OCI-LY3 (cell line): ENCODE results near the gene RAB20.

Experiments used
- H2AFZ ChIP-seq: fragments of 200-600, 300-600 bp; shearing (Covaris generic); 2 replicates; pipeline ENCODE4 v1.6.0; 2014; ENCODE audit warnings: antibody characterized with exemption, low read depth, low read length
- H3K27ac ChIP-seq: fragments of 200-600, 300-600 bp; sonication (generic); 2 replicates; pipeline ENCODE4 v1.5.1; 2014; ENCODE audit warnings: mild to moderate bottlenecking, low read length, moderate library complexity, mixed read lengths
- H3K27me3 ChIP-seq: fragments of 200-600, 300-600 bp; sonication (generic); 2 replicates; pipeline ENCODE4 v1.6.1; 2014; ENCODE audit warnings: low read depth, low read length, mixed read lengths
- H3K36me3 ChIP-seq: fragments of 200-600, 300-600 bp; sonication (generic); replicated peaks from 2 replicates; pipeline ENCODE3; 2014; ENCODE audit warnings: low read depth, low read length, mixed read lengths
- H3K4me1 ChIP-seq: fragments of 300-600, 200-600 bp; sonication (generic); 2 replicates; pipeline ENCODE4 v1.6.1; 2014; ENCODE audit warnings: low read length, mixed read lengths
- H3K4me2 ChIP-seq: fragments of 200-600, 300-600 bp; sonication (generic); 2 replicates; pipeline ENCODE4 v1.6.1; 2014; ENCODE audit warnings: low read length, mixed read lengths
- H3K4me3 ChIP-seq: fragments of 300-600, 200-600 bp; sonication (generic); 2 replicates; pipeline ENCODE4 v1.5.1; 2014; ENCODE audit warnings: antibody characterized with exemption, mild to moderate bottlenecking, low read length, moderate library complexity
- H3K79me2 ChIP-seq: fragments of 300-600, 200-600 bp; shearing (Covaris generic); 2 replicates; pipeline ENCODE4 v1.6.1; 2014; ENCODE audit warnings: mild to moderate bottlenecking, low read length, mixed read lengths
- H3K9ac ChIP-seq: fragments of 300-600, 200-600 bp; shearing (Covaris generic); 2 replicates; pipeline ENCODE4 v1.6.0; 2014; ENCODE audit warnings: mild to moderate bottlenecking, low read length, moderate library complexity
- H3K9me3 ChIP-seq: fragments of 200-600, 300-600 bp; shearing (Covaris generic); 2 replicates; pipeline ENCODE4 v1.6.1; 2014; ENCODE audit warnings: low read length, mixed read lengths; ENCODE audit not compliant: insufficient read depth
- H4K20me1 ChIP-seq: fragments of 200-600, 300-600 bp; sonication (generic); 2 replicates; pipeline ENCODE4 v1.6.1; 2016; ENCODE audit warnings: low read length, mixed read lengths; ENCODE audit not compliant: insufficient read depth
- EZH2phosphoT487 ChIP-seq: fragments of 200-600 bp; shearing (Covaris generic); IDR thresholded peaks from 2 replicates; pipeline ENCODE4 v1.6.1; 2018; ENCODE audit warnings: antibody characterized with exemption, mixed run types, low read depth
- TF ChIP-seq, protein P1 (sequence below): fragments of 200-600, 300-600 bp; sonication (generic); IDR thresholded peaks from 2 replicates; pipeline ENCODE4 v1.5.1; 2014; ENCODE audit warnings: antibody characterized with exemption, low read length, low read depth

The RAB20 gene

DNA sequence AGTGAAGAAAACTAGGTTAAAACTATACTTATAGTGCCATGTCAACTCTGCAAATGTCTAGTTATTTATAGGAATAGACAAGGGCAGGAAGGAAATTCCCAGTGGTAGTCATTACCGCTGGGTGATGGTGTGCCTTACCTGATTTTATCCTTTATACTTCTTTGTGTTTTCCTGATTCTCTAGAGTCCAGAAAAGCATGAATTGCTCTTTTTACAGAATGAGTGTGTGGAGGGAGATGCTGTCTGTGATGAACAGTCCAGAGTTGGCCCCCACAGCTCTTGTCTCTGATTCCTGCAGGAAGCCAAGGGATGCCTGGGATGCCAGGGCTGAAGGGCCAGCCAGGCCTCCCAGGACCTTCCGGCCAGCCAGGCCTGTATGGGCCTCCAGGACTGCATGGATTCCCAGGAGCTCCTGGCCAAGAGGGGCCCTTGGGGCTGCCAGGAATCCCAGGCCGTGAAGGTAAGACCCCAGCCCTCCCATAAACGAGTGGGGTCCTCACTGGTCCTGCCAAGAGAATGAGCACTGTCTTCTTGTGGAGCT is 83.7 kb downstream of the RAB20 start:
- Histone ChIP-seq H3K27ac (no peak overlapping the region), H3K4me2 (no peak overlapping the region)
- TF ChIP-seq EZH2phosphoT487, result no peak
- TF ChIP-seq, protein P1, sequence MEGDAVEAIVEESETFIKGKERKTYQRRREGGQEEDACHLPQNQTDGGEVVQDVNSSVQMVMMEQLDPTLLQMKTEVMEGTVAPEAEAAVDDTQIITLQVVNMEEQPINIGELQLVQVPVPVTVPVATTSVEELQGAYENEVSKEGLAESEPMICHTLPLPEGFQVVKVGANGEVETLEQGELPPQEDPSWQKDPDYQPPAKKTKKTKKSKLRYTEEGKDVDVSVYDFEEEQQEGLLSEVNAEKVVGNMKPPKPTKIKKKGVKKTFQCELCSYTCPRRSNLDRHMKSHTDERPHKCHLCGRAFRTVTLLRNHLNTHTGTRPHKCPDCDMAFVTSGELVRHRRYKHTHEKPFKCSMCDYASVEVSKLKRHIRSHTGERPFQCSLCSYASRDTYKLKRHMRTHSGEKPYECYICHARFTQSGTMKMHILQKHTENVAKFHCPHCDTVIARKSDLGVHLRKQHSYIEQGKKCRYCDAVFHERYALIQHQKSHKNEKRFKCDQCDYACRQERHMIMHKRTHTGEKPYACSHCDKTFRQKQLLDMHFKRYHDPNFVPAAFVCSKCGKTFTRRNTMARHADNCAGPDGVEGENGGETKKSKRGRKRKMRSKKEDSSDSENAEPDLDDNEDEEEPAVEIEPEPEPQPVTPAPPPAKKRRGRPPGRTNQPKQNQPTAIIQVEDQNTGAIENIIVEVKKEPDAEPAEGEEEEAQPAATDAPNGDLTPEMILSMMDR, result no peak

DNA sequence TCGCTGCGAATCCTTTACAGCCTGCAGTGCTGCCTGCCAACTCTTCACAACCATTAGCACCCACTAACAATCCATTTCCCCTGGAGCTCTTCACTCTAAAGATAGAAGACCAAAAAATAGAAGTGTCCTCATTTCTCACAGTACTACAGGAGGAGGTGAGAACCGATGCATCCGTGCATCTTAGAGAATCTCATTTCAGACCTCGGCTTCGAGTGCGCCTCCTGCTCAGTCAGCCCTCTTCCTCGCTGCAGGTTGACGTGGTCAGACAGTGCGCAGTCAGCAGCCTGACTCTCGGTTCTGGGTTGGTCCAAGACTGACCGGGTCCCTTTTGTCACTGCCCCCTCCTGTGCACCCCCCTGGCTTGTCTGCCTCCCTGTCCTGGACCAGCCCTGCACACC is 85.3 kb downstream of the RAB20 start:
- H3K9me3 ChIP-seq, result peaks cover 4% of the 10 kb centered on the region; the same call in 1 of the 2 replicates
- H3K36me3 ChIP-seq, result no peaks in the 10 kb centered on the region
- H3K79me2 ChIP-seq, result no peaks in the 10 kb centered on the region
- peaks cover 58% of the 10 kb centered on the region for H3K27me3 ChIP-seq
- no peak overlapping the region for H3K27ac ChIP-seq
- peaks cover 44% of the 10 kb centered on the region for H3K4me1 ChIP-seq
- H4K20me1 ChIP-seq, result no peaks in the 10 kb centered on the region
- peak overlapping the region; percentile 83 for H3K4me2 ChIP-seq
- no peak overlapping the region for H2AFZ ChIP-seq
- H3K9ac ChIP-seq, result peak overlapping the region; percentile 16; the same call in 1 of the 2 replicates
- H3K4me3 ChIP-seq, result peak overlapping the region; percentile 68
- TF ChIP-seq EZH2phosphoT487, result no peak
- TF ChIP-seq, protein P1, result no peak

More for the DNA sequence above, 83.7 kb downstream of the RAB20 start:
- Histone ChIP-seq H3K9ac (no peak overlapping the region), H4K20me1 (no peaks in the 10 kb centered on the region), H3K27me3 (peaks cover 64% of the 10 kb centered on the region), H2AFZ (no peak overlapping the region), H3K4me3 (no peak overlapping the region), H3K9me3 (no peaks in the 10 kb centered on the region), H3K4me1 (peaks cover 30% of the 10 kb centered on the region), H3K79me2 (no peaks in the 10 kb centered on the region), H3K36me3 (no peaks in the 10 kb centered on the region)

DNA sequence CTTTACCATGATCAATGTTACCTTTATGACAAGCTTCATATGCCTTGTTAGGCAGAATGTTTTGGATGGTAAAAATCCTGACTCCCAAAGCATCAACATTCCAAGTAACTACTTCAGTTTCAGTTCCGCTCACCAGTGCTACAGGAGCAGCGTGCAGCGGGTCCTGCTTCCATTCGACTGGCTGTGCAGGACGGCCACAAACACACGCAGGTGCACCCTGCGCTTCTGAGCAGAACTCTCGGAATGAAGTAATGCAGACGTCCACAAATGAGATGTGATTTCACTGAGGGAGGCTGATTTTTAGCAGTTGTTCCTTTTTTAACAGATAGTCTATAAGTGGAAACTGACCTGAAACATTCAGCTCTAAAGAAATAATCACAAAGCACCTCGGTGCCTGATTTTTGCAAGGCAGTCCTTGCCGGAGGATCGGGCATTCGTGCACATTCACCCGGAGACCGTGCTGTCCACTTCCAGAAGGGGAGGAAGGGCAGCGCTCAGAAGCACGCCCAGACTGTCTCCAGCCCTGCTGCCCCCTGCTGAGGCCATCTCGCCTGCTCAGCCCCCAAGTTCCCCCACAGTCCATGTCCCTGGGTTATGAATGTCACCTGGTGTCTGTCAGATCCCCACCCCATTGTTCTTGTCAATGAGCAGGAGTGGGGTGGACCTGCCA is 85.8 kb downstream of the RAB20 start:
- peak overlapping the region; percentile 16; the same call in 1 of the 2 replicates for H3K9ac ChIP-seq
- H2AFZ ChIP-seq, result no peak overlapping the region
- no peaks in the 10 kb centered on the region for H4K20me1 ChIP-seq
- peak overlapping the region; percentile 68 for H3K4me3 ChIP-seq
- peaks cover 4% of the 10 kb centered on the region; the same call in 1 of the 2 replicates for H3K9me3 ChIP-seq
- TF ChIP-seq, protein P1, result peak; percentile 21; the same call in 1 of the 2 replicates
- no peak for TF ChIP-seq EZH2phosphoT487
- peaks cover 50% of the 10 kb centered on the region for H3K4me1 ChIP-seq
- H3K36me3 ChIP-seq, result no peaks in the 10 kb centered on the region
- peak overlapping the region; percentile 83 for H3K4me2 ChIP-seq
- H3K27ac ChIP-seq, result peak overlapping the region; percentile 25
- H3K79me2 ChIP-seq, result no peaks in the 10 kb centered on the region
- peaks cover 60% of the 10 kb centered on the region for H3K27me3 ChIP-seq

DNA sequence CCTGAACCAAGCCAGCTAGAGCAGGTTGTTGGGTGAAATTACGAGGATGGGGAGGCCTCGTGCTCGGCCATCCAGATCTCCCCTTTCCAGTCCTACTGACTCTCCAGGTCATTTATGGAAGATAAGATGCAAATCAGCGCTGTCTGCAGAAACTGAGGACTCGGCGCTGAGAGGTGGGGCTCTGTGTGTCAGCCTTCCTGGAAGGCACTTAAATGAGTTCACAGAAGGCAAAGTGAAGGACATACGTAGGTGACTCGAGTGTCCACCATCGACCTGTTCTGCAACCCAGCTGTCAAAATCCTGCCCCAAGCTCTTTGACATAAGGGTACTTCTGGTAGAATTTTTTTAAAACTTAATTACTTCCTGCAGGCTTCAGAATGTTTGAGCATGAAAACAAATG is 86.4 kb downstream of the RAB20 start:
- Histone ChIP-seq H3K4me3 (peak overlapping the region; percentile 68), H3K27ac (peak overlapping the region; percentile 6; the same call in 1 of the 2 replicates), H3K4me1 (peaks cover 55% of the 10 kb centered on the region), H3K36me3 (no peaks in the 10 kb centered on the region), H3K9ac (0 out of 2 replicates have a peak overlapping the region, but pooled peaks have one; percentile 2), H2AFZ (no peak overlapping the region), H3K27me3 (peaks cover 60% of the 10 kb centered on the region), H3K9me3 (peaks cover 4% of the 10 kb centered on the region; the same call in 1 of the 2 replicates), H4K20me1 (no peaks in the 10 kb centered on the region), H3K4me2 (peak overlapping the region; percentile 83), H3K79me2 (no peaks in the 10 kb centered on the region)
- TF ChIP-seq, protein P1, result no peak
